Measurements from ENCODE around the gene CSMD2. TPM values are rescaled to one million over a fixed set of nuclear protein-coding genes. Genes with fewer than 3 reads are reported as not detected.
"Not testable (repeated sequence)": the region's sequence is repeated elsewhere in the genome, so short reads cannot be mapped to it uniquely, and the experiment has no call there.

The CSMD2 gene
- polyA plus RNA-seq, 1 donor, result 0.36 TPM

DNA sequence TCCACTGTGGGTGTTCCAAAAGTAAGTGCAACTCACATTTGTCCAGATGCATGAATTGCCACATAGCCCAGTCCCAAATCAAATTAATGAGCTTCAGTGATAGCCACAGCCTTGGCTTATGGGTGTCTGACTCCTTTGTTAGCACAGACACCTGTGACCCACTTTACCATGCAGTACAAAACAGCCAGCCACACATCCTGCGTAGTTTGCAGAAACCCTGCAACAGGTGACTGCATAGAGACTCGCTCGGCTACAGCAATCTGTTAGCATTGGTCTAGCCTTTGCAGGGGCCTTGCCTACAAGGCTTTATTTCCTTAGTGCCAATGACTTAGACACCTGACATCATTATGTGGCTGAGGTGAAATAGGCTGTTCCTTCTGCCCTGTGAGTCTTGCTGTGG lies 135.5 kb downstream of the CSMD2 start:
- Histone ChIP-seq H3K4me3 (ENCODE audit: low read length) (no peak overlapping the region), H3K36me3 (ENCODE audit: control insufficient read depth, insufficient read depth, low read length) (no peaks in the 10 kb centered on the region), H3K4me1 (ENCODE audit: control insufficient read depth, insufficient read depth, low read length) (no peaks in the 10 kb centered on the region), H3K27me3 (ENCODE audit: control insufficient read depth, insufficient read depth, low read length) (no peaks in the 10 kb centered on the region), H3K27ac (ENCODE audit: low read length) (no peak overlapping the region), H3K9me3 (ENCODE audit: control insufficient read depth, low read depth, low read length) (no peaks in the 10 kb centered on the region)
- WGBS (ENCODE audit: insufficient coverage, low lambda C conversion rate), result no CpG with 5 or more reads among the region's 3 CpGs
- no peak for DNase-seq

GRCh38 chr1:34028381-34029055 lies 136.5 kb downstream of the CSMD2 start:
- no peaks in the 10 kb centered on the region for H3K9me3 ChIP-seq (ENCODE audit: control insufficient read depth, low read depth, low read length)
- no peaks in the 10 kb centered on the region for H3K36me3 ChIP-seq (ENCODE audit: control insufficient read depth, insufficient read depth, low read length)
- no CpG with 5 or more reads among the region's 11 CpGs for WGBS (ENCODE audit: insufficient coverage, low lambda C conversion rate)
- no peaks in the 10 kb centered on the region for H3K4me1 ChIP-seq (ENCODE audit: control insufficient read depth, insufficient read depth, low read length)
- no peak for DNase-seq
- no peaks in the 10 kb centered on the region for H3K27me3 ChIP-seq (ENCODE audit: control insufficient read depth, insufficient read depth, low read length)
- H3K27ac ChIP-seq (ENCODE audit: low read length), result no peak overlapping the region
- H3K4me3 ChIP-seq (ENCODE audit: low read length), result no peak overlapping the region

GRCh38 chr1:34025675-34026074 lies 139.4 kb downstream of the CSMD2 start:
- Histone ChIP-seq H3K4me1 (ENCODE audit: control insufficient read depth, insufficient read depth, low read length) (no peaks in the 10 kb centered on the region), H3K4me3 (ENCODE audit: low read length) (no peak overlapping the region), H3K27me3 (ENCODE audit: control insufficient read depth, insufficient read depth, low read length) (no peaks in the 10 kb centered on the region), H3K36me3 (ENCODE audit: control insufficient read depth, insufficient read depth, low read length) (no peaks in the 10 kb centered on the region), H3K9me3 (ENCODE audit: control insufficient read depth, low read depth, low read length) (no peaks in the 10 kb centered on the region), H3K27ac (ENCODE audit: low read length) (no peak overlapping the region)
- no CpG with 5 or more reads among the region's 3 CpGs for WGBS (ENCODE audit: insufficient coverage, low lambda C conversion rate)
- no peak for DNase-seq

GRCh38 chr1:34024485-34024884 lies 140.5 kb downstream of the CSMD2 start:
- Histone ChIP-seq H3K4me1 (ENCODE audit: control insufficient read depth, insufficient read depth, low read length) (no peaks in the 10 kb centered on the region), H3K36me3 (ENCODE audit: control insufficient read depth, insufficient read depth, low read length) (no peaks in the 10 kb centered on the region), H3K4me3 (ENCODE audit: low read length) (no peak overlapping the region), H3K27ac (ENCODE audit: low read length) (no peak overlapping the region), H3K27me3 (ENCODE audit: control insufficient read depth, insufficient read depth, low read length) (no peaks in the 10 kb centered on the region), H3K9me3 (ENCODE audit: control insufficient read depth, low read depth, low read length) (no peaks in the 10 kb centered on the region)
- no CpG with 5 or more reads among the region's 4 CpGs for WGBS (ENCODE audit: insufficient coverage, low lambda C conversion rate)
- no peak for DNase-seq

DNA sequence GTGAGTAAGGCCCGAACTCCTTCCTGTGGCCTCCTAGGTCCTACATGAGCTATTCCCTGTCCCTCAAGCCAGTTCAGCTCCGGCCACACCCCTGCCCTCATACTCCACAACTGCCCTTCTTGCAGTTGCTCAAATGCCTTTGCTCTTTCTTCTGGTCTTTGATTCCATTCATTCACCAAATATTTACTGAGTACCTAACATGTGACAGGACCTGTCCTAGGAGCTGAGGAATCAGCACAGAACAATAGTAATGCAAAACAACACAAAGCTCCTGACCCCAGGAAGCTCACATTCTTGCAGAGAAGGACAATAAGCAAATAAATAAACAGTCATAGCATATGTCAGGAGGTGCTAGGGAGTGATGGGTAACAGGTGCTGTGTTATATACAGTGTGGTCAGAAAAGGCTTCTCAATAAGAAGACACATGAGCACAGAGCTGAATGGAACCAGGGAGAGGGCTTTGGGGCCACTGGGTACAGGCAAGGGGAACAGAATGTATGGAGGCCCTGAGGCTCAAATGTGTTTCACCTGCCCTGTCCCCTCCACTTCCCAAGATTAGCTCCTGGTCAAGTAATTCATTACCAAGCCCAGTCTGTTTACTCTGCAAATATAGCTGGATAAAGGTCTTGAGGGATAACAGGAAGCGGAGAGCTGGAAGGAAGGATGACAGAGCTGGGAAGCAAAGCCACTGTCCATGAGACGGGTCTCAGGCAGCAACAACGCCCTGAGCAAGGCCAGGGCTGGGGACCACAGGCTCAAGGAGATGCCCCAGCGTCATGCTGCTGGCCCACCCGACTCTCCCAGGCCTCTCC lies 145.1 kb downstream of the CSMD2 start:
- DNase-seq, result peak in 1 of 2 donors; percentile 6
- Histone ChIP-seq H3K4me1 (ENCODE audit: control insufficient read depth, insufficient read depth, low read length) (no peaks in the 10 kb centered on the region), H3K4me3 (ENCODE audit: low read length) (no peak overlapping the region), H3K27ac (ENCODE audit: low read length) (no peak overlapping the region), H3K9me3 (ENCODE audit: control insufficient read depth, low read depth, low read length) (no peaks in the 10 kb centered on the region), H3K36me3 (ENCODE audit: control insufficient read depth, insufficient read depth, low read length) (no peaks in the 10 kb centered on the region), H3K27me3 (ENCODE audit: control insufficient read depth, insufficient read depth, low read length) (no peaks in the 10 kb centered on the region)
- WGBS (ENCODE audit: insufficient coverage, low lambda C conversion rate), result 60% methylated on average over 1 of the region's 7 CpGs

GRCh38 chr1:34018285-34018684 lies 146.7 kb downstream of the CSMD2 start:
- no peaks in the 10 kb centered on the region for H3K27me3 ChIP-seq (ENCODE audit: control insufficient read depth, insufficient read depth, low read length)
- no CpG with 5 or more reads among the region's 2 CpGs for whole genome bisulfite sequencing (ENCODE audit: insufficient coverage, low lambda C conversion rate)
- no peaks in the 10 kb centered on the region for H3K4me1 ChIP-seq (ENCODE audit: control insufficient read depth, insufficient read depth, low read length)
- H3K4me3 ChIP-seq (ENCODE audit: low read length), result no peak overlapping the region
- H3K9me3 ChIP-seq (ENCODE audit: control insufficient read depth, low read depth, low read length), result no peaks in the 10 kb centered on the region
- no peak for DNase-seq
- H3K36me3 ChIP-seq (ENCODE audit: control insufficient read depth, insufficient read depth, low read length), result no peaks in the 10 kb centered on the region
- H3K27ac ChIP-seq (ENCODE audit: low read length), result no peak overlapping the region

DNA sequence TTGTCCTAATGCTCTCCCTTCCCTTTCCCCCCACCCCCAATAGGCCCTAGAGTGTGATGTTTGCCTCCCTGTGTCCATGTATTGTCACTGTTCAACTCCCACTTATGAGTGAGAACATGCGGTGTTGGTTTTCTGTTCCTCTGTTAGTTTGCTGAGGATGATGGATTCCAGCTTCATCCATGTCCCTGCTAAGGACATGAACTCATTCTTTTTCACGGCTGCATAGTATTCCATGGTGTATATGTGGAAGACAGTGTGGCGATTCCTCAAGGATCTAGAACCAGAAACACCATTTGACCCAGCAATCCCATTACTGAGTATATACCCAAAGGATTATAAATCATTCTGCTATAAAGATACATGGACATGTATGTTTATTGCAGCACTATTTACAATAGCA lies 148.7 kb downstream of the CSMD2 start:
- H3K27ac ChIP-seq (ENCODE audit: low read length); H3K4me3 ChIP-seq (ENCODE audit: low read length); DNase-seq; H3K27me3 ChIP-seq (ENCODE audit: control insufficient read depth, insufficient read depth, low read length); H3K9me3 ChIP-seq (ENCODE audit: control insufficient read depth, low read depth, low read length); H3K36me3 ChIP-seq (ENCODE audit: control insufficient read depth, insufficient read depth, low read length); H3K4me1 ChIP-seq (ENCODE audit: control insufficient read depth, insufficient read depth, low read length): not testable (repeated sequence)
- WGBS (ENCODE audit: insufficient coverage, low lambda C conversion rate), result no CpG with 5 or more reads among the region's 3 CpGs

DNA sequence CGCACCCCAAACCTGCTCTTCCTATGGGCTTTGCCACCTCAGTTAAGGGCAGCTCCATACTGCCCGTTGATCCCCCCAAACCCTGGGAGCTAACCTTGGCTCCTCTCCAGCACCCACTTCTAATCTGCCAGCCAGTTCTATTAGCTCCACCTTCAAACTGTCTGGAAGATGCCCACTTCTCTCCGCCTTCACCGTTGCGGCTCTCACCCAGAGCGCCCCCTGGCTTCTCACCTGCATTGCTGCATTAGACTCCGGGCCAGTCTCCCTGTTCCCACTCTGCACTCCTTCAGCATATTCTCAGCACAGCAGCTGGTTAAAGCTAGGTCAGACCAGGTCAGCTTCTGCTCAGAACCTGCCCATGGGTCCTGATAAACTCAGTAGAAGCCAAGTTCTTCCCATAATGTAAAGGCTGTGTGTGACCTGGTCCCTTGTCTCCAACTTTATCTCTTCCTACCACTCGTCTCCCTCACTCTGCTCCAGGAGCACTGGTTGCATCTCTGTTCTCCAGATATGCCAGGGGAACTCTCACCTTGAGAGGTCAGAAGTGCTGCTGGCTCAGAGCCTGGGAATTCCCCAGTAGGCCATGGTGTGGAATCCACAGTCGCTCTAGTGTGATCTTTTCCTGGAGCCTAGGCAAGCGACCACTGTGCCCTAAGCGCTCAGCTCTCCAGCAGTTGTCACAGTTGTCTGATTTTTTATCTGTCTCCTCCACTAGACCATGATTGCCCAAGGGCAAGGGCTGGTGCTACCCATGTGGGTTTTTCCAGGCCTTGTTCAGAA lies 150.9 kb downstream of the CSMD2 start:
- Histone ChIP-seq H3K4me1 (ENCODE audit: control insufficient read depth, insufficient read depth, low read length) (no peaks in the 10 kb centered on the region), H3K9me3 (ENCODE audit: control insufficient read depth, low read depth, low read length) (no peaks in the 10 kb centered on the region), H3K27me3 (ENCODE audit: control insufficient read depth, insufficient read depth, low read length) (no peaks in the 10 kb centered on the region), H3K36me3 (ENCODE audit: control insufficient read depth, insufficient read depth, low read length) (no peaks in the 10 kb centered on the region), H3K4me3 (ENCODE audit: low read length) (no peak overlapping the region), H3K27ac (ENCODE audit: low read length) (no peak overlapping the region)
- WGBS (ENCODE audit: insufficient coverage, low lambda C conversion rate), result 0% methylated on average over 1 of the region's 11 CpGs
- no peak for DNase-seq

DNA sequence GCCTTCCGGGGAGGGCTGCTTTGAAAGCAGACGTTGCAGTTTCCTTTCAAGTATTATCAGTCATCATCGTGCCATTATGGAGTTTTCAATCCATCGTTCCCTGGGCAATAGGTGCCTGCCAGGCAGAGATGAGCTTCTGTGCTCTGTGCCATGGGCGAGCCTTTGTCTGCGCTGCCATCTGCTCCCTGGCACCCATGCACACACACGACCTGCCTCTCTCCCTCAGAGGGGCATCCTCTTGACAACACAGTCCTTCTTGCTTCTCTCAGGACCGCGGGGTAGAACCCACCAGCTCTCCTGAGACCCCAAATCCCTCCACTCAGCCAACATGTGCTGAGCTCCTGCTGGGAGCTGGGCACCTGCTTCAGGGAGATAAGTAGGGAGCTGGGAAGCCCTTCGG lies 151.9 kb downstream of the CSMD2 start:
- H3K9me3 ChIP-seq (ENCODE audit: control insufficient read depth, low read depth, low read length), result no peaks in the 10 kb centered on the region
- no peaks in the 10 kb centered on the region for H3K27me3 ChIP-seq (ENCODE audit: control insufficient read depth, insufficient read depth, low read length)
- no peaks in the 10 kb centered on the region for H3K4me1 ChIP-seq (ENCODE audit: control insufficient read depth, insufficient read depth, low read length)
- WGBS (ENCODE audit: insufficient coverage, low lambda C conversion rate), result no CpG with 5 or more reads among the region's 10 CpGs
- no peaks in the 10 kb centered on the region for H3K36me3 ChIP-seq (ENCODE audit: control insufficient read depth, insufficient read depth, low read length)
- H3K4me3 ChIP-seq (ENCODE audit: low read length), result no peak overlapping the region
- H3K27ac ChIP-seq (ENCODE audit: low read length), result no peak overlapping the region
- no peak for DNase-seq

DNA sequence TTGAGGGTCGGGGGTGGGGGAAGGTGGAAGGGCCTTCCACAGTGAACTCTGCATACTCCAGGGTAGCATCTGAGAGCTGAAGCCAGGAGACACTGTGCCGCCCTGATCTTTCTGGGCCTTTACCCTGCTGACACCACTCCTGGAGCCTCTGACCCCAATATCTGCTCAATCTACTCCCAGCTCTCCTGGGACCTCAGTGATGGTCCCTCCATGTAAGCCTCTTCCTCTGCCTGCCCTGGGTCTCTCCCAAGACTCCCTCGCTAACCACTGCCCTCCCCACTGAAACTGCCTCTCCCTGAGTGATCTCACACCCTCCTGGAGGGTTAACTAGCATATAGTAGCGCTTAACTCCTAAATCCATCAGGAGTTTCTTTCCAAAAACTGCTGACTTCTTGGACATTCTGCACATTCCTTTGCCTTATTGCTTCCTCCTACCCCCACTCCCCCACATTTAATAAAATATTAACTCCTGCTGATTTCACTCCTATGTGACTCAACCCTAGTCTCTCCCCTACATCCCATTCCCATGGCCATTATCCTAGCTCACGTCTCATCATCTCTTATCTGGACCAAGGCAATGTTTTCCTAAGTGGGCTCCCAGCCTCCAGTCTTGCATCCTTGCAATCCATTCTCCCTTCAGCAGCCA lies 155.6 kb downstream of the CSMD2 start:
- Histone ChIP-seq H3K36me3 (ENCODE audit: control insufficient read depth, insufficient read depth, low read length) (no peaks in the 10 kb centered on the region), H3K27ac (ENCODE audit: low read length) (no peak overlapping the region), H3K27me3 (ENCODE audit: control insufficient read depth, insufficient read depth, low read length) (no peaks in the 10 kb centered on the region), H3K4me1 (ENCODE audit: control insufficient read depth, insufficient read depth, low read length) (no peaks in the 10 kb centered on the region), H3K4me3 (ENCODE audit: low read length) (no peak overlapping the region), H3K9me3 (ENCODE audit: control insufficient read depth, low read depth, low read length) (no peaks in the 10 kb centered on the region)
- DNase-seq, result no peak
- WGBS (ENCODE audit: insufficient coverage, low lambda C conversion rate), result 22% methylated on average over 1 of the region's 5 CpGs
